Fibroblast of skin of back (primary cell): ENCODE results near the gene ATP6V1B1.
"Not testable (repeated sequence)": the region's sequence is repeated elsewhere in the genome, so short reads cannot be mapped to it uniquely, and the experiment has no call there.

Experiments used
- DNase-seq: peaks from one replicate; pipeline ENCODE4 v3.0.0-alpha.2; 2013

Gene ATP6V1B1

GRCh38 chr2:71011786-71012185 is 76.1 kb downstream of the ATP6V1B1 start:
- not testable (repeated sequence) for DNase-seq
